Measurements from ENCODE around the gene L3MBTL4.

Gene L3MBTL4

GRCh38 chr18:6069539-6069938, 345.2 kb downstream of the L3MBTL4 start:
- Histone ChIP-seq H3K27me3 (ENCODE audit: insufficient read depth, low read depth) (no peaks in the 10 kb centered on the region), H3K27ac (no peak overlapping the region), H3K79me2 (ENCODE audit: insufficient read depth, low read depth) (no peaks in the 10 kb centered on the region), H3K9ac (no peak overlapping the region), H3K4me1 (ENCODE audit: low read depth, poor library complexity, severe bottlenecking) (no peaks in the 10 kb centered on the region), H3K36me3 (ENCODE audit: insufficient read depth) (no peaks in the 10 kb centered on the region), H3K4me3 (IDR thresholded peaks at IDR 0.05; ENCODE audit: insufficient read depth, low read depth, low read length) (no peak overlapping the region), H4K20me1 (ENCODE audit: insufficient read depth) (no peaks in the 10 kb centered on the region), H2AFZ (ENCODE audit: low read depth) (no peak overlapping the region), H3K4me2 (no peak overlapping the region)
- no peak for TF ChIP-seq CTCF (conservative IDR thresholded peaks at IDR 0.05; ENCODE audit: low read depth, low read length)

DNA sequence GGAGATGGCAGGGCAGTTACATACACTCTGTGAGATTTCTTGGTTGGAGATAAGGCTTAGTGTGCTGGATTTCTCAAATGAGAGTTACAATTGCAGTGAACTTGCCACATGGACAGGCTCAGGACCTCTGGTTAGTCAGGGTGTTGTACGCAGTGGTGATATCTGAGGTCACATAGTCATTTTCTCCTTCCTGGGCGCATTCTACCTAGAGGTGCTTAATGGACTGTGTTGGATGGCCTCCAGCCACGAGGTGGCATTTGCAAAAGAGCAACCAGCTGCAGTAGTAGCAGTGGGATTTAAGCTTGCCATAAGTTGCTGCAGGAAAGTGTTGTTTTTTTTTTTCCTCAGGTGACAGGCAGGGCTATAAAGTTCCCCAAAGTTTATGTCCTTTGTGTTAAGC, 345.6 kb downstream of the L3MBTL4 start:
- H3K27me3 ChIP-seq (ENCODE audit: insufficient read depth, low read depth): no peaks in the 10 kb centered on the region
- no peak overlapping the region for H2AFZ ChIP-seq (ENCODE audit: low read depth)
- TF ChIP-seq CTCF (conservative IDR thresholded peaks at IDR 0.05; ENCODE audit: low read depth, low read length): no peak
- no peaks in the 10 kb centered on the region for H3K36me3 ChIP-seq (ENCODE audit: insufficient read depth)
- no peaks in the 10 kb centered on the region for H4K20me1 ChIP-seq (ENCODE audit: insufficient read depth)
- no peak overlapping the region for H3K4me3 ChIP-seq (IDR thresholded peaks at IDR 0.05; ENCODE audit: insufficient read depth, low read depth, low read length)
- no peak overlapping the region for H3K9ac ChIP-seq
- H3K4me1 ChIP-seq (ENCODE audit: low read depth, poor library complexity, severe bottlenecking): no peaks in the 10 kb centered on the region
- no peak overlapping the region for H3K27ac ChIP-seq
- H3K4me2 ChIP-seq: no peak overlapping the region
- no peaks in the 10 kb centered on the region for H3K79me2 ChIP-seq (ENCODE audit: insufficient read depth, low read depth)

DNA sequence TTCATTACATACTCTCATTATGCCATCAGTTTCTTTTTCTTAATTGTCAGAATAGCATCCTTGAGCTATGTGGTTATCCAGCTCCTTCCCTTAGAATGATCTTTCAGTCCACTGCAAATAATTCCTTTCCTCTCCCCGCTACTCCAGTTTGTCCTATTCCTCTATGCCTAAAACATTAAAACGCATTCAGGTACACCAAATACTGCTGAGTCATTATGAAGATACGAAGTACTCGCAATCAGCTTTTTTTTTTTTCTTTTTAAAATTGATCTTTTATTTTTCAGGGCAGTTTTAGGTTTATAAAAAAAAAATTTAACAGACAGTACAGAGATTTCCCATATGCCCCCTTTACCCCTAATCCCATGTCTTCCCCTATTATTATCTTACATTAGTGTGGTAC, 354.6 kb downstream of the L3MBTL4 start:
- Histone ChIP-seq H3K27me3 (ENCODE audit: insufficient read depth, low read depth) (no peaks in the 10 kb centered on the region), H3K9ac (no peak overlapping the region), H2AFZ (ENCODE audit: low read depth) (no peak overlapping the region), H3K4me2 (no peak overlapping the region), H3K4me1 (ENCODE audit: low read depth, poor library complexity, severe bottlenecking) (peaks cover 26% of the 10 kb centered on the region), H3K27ac (no peak overlapping the region), H4K20me1 (ENCODE audit: insufficient read depth) (no peaks in the 10 kb centered on the region), H3K4me3 (IDR thresholded peaks at IDR 0.05; ENCODE audit: insufficient read depth, low read depth, low read length) (no peak overlapping the region), H3K36me3 (ENCODE audit: insufficient read depth) (no peaks in the 10 kb centered on the region), H3K79me2 (ENCODE audit: insufficient read depth, low read depth) (no peaks in the 10 kb centered on the region)
- no peak for TF ChIP-seq CTCF (conservative IDR thresholded peaks at IDR 0.05; ENCODE audit: low read depth, low read length)

DNA sequence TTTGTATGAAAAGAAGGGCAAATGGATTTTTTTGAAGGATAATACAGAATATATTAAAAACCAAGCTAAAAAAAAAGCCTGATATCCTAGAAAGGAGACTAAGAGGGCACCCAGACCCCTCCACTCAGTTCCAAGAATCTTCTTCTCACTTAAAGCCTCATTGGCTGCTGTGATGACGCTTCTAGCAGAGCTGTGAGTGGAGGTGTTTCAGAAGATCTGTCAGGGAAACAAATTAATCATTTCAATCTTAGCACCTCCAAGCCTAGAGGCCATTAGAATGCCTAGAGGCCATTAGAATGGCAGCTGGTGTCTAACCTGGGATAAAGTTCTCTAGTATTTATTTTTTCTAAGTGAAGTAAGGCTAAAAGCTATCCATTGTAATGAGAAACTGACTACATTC, 355.2 kb downstream of the L3MBTL4 start:
- Histone ChIP-seq H3K9ac (no peak overlapping the region), H2AFZ (ENCODE audit: low read depth) (no peak overlapping the region), H4K20me1 (ENCODE audit: insufficient read depth) (no peaks in the 10 kb centered on the region), H3K27me3 (ENCODE audit: insufficient read depth, low read depth) (no peaks in the 10 kb centered on the region), H3K4me2 (no peak overlapping the region), H3K79me2 (ENCODE audit: insufficient read depth, low read depth) (no peaks in the 10 kb centered on the region), H3K4me3 (IDR thresholded peaks at IDR 0.05; ENCODE audit: insufficient read depth, low read depth, low read length) (no peak overlapping the region), H3K36me3 (ENCODE audit: insufficient read depth) (no peaks in the 10 kb centered on the region), H3K27ac (no peak overlapping the region), H3K4me1 (ENCODE audit: low read depth, poor library complexity, severe bottlenecking) (peaks cover 26% of the 10 kb centered on the region)
- TF ChIP-seq CTCF (conservative IDR thresholded peaks at IDR 0.05; ENCODE audit: low read depth, low read length): no peak

DNA sequence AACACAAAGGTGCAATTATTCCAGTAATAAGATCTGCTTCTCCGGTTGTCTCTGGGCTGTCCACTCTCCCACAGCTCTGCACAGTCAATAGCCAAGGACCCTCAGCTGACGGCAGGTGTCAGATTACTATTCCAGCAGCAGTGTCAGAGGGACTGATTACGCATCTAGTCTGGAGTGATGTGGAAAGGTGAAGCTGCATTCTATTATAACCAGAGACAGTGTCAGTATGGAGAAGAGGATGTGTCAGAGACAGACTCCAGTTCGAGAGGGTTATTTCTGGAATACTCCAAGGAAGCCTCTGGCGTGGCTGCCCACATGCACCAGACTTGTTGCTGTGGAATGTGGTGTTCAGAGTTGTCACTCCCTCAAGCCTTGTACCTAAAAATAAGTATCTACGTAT, 355.8 kb downstream of the L3MBTL4 start:
- H3K27ac ChIP-seq: no peak overlapping the region
- H3K4me3 ChIP-seq (IDR thresholded peaks at IDR 0.05; ENCODE audit: insufficient read depth, low read depth, low read length): no peak overlapping the region
- H3K4me2 ChIP-seq: no peak overlapping the region
- H3K9ac ChIP-seq: no peak overlapping the region
- no peak for TF ChIP-seq CTCF (conservative IDR thresholded peaks at IDR 0.05; ENCODE audit: low read depth, low read length)
- H2AFZ ChIP-seq (ENCODE audit: low read depth): no peak overlapping the region
- H3K4me1 ChIP-seq (ENCODE audit: low read depth, poor library complexity, severe bottlenecking): peaks cover 26% of the 10 kb centered on the region
- no peaks in the 10 kb centered on the region for H3K36me3 ChIP-seq (ENCODE audit: insufficient read depth)
- H3K79me2 ChIP-seq (ENCODE audit: insufficient read depth, low read depth): no peaks in the 10 kb centered on the region
- H4K20me1 ChIP-seq (ENCODE audit: insufficient read depth): no peaks in the 10 kb centered on the region
- H3K27me3 ChIP-seq (ENCODE audit: insufficient read depth, low read depth): no peaks in the 10 kb centered on the region
